Activated T-cell treated with anti-CD3 and anti-CD28 coated beads, Interleukin-2, amount 50 U/mL, for 72 hours (primary cell): ENCODE measurements around the gene ZNF530. TPM values are rescaled to one million over a fixed set of nuclear protein-coding genes. Genes with fewer than 3 reads are reported as not detected.

ENCODE experiments used
- ATAC-seq, 2 donors: fragments of 150-1000 bp; cut with Tn5 transposase; replicated peaks in 1 of 2; 2 replicates each; pipeline ENCODE4 v1.10.0; 2021; ENCODE audit warnings: moderate library complexity in 2 of 2, mild to moderate bottlenecking in 1 of 2
- DNase-seq, 2 donors: peaks; one replicate each; pipeline ENCODE4 v3.0.0; 2021 to 2022; ENCODE audit warnings: mixed read lengths in 1 of 2
- H3K27ac Mint-ChIP-seq: one replicate; pipeline ENCODE4 v1.8.0; 2022; ENCODE audit warnings: mild to moderate bottlenecking, moderate library complexity, mixed read lengths
- H3K27me3 Mint-ChIP-seq: one replicate; pipeline ENCODE4 v1.8.0; 2022; ENCODE audit warnings: low read depth, mixed read lengths
- H3K36me3 Mint-ChIP-seq, 2 donors: one replicate each; pipeline ENCODE4 v1.8.0; 2022; ENCODE audit warnings: mixed read lengths in 2 of 2, mild to moderate bottlenecking in 1 of 2; ENCODE audit not compliant: insufficient read depth in 2 of 2
- H3K4me1 Mint-ChIP-seq: one replicate; pipeline ENCODE4 v1.8.0; 2022; ENCODE audit warnings: low read depth, mixed read lengths
- H3K4me3 Mint-ChIP-seq, 2 donors: one replicate each; pipeline ENCODE4 v1.8.0; 2022; ENCODE audit warnings: mild to moderate bottlenecking in 2 of 2, mixed read lengths in 2 of 2, moderate library complexity in 2 of 2
- H3K9me3 Mint-ChIP-seq, 2 donors: one replicate each; pipeline ENCODE4 v1.8.0; 2022; ENCODE audit warnings: mixed read lengths in 2 of 2
- total RNA-seq, 2 donors: library from RNA; stranded (reverse); gene quantifications; one replicate each; pipeline ENCODE4 v1.2.3, GENCODE V29; 2022

The ZNF530 gene
- 1 to 10 TPM; 5.6 to 7.9 TPM for total RNA-seq

GRCh38 chr19:57599761-57600383, at the start of gene ZNF530:
Gene ZNF530 (plus strand): TSS chr19:57599885. CDS start chr19:57604346, 4,461 bp downstream.
- ATAC-seq (peak; percentile 100), DNase-seq (peak; percentile 92)
- Mint-ChIP-seq H3K9me3 (peaks cover 29 to 37% of the 10 kb centered on the region in 2 donors), H3K4me1 (peaks cover 20% of the 10 kb centered on the region), H3K36me3 (peaks cover 42 to 47% of the 10 kb centered on the region in 2 donors), H3K27me3 (no peaks in the 10 kb centered on the region), H3K4me3 (peak within 1 kb of the TSS; percentile 86 to 91), H3K27ac (no peak within 1 kb of the TSS)

DNA sequence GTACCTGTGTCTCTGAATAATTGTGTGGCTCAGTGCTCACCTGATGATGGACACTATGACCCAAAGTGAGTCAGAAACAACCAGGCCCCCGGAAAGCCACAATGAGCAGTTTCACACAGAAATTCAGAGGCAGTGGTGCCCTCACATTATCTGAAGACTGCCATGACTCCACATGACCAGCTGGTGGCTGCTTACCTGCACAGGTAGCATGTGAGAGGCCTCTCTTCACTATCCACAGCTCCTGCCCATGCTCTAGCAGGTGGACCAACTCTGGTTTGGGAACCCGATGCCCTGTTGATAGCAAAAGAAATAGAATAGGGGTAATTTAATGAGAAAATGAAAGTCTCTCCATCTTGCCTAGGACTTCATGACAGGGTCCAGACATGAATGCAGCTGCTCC, 47.3 kb upstream of the ZNF530 start:
- ATAC-seq = no peak
- Mint-ChIP-seq H3K4me1 (peaks cover under 1% of the 10 kb centered on the region), H3K27ac (no peak overlapping the region), H3K4me3 (no peak overlapping the region), H3K36me3 (peaks cover 70 to 92% of the 10 kb centered on the region in 2 donors), H3K9me3 (peaks cover 25 to 42% of the 10 kb centered on the region in 2 donors), H3K27me3 (no peaks in the 10 kb centered on the region)
- DNase-seq = no peak

GRCh38 chr19:57557659-57558058, 42.0 kb upstream of the ZNF530 start:
- Mint-ChIP-seq H3K4me3 (peak overlapping the region; percentile 97 to 98), H3K9me3 (peaks cover 21 to 28% of the 10 kb centered on the region in 2 donors), H3K27me3 (no peaks in the 10 kb centered on the region), H3K4me1 (peaks cover 29% of the 10 kb centered on the region), H3K36me3 (peaks cover 53 to 80% of the 10 kb centered on the region in 2 donors), H3K27ac (no peak overlapping the region)
- no peak for ATAC-seq
- DNase-seq = no peak

- Mint-ChIP-seq H3K4me1 (peaks cover 29% of the 10 kb centered on the region), H3K4me3 (peak overlapping the region; percentile 97 to 98), H3K27ac (peak overlapping the region; percentile 92), H3K36me3 (peaks cover 48 to 73% of the 10 kb centered on the region in 2 donors), H3K9me3 (peaks cover 23 to 25% of the 10 kb centered on the region in 2 donors), H3K27me3 (no peaks in the 10 kb centered on the region)
- ATAC-seq (no peak), DNase-seq (no peak)
Observed at GRCh38 chr19:57558525-57558924, 41.2 kb upstream of the ZNF530 start.

DNA sequence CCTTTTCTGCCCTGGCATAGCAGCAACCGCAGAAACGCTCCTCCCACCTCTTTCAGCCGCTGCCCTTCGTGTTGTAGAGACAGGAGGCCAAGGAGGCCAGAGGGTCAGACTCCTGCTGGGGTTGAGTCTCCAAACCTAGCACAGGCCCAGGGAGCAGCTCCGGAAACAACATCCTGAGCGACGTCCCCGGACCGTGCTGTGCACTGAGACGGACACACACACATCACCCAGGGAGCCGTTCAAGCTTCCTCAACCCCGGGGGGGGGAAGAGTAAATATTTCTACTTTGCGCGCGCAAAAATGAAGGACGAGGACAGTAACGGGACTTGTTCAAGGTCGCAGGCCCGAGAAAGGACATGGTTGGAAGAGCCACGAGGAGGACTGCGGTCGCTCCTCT, 40.7 kb upstream of the ZNF530 start:
- Mint-ChIP-seq H3K36me3 (peaks cover 48 to 72% of the 10 kb centered on the region in 2 donors), H3K27ac (peak overlapping the region; percentile 92), H3K9me3 (peaks cover 23 to 26% of the 10 kb centered on the region in 2 donors), H3K4me1 (peaks cover 29% of the 10 kb centered on the region), H3K4me3 (peak overlapping the region; percentile 97 to 98), H3K27me3 (no peaks in the 10 kb centered on the region)
- ATAC-seq = peak; percentile 43 to 53
- peak; percentile 10 to 27 for DNase-seq

GRCh38 chr19:57559404-57560025, 40.2 kb upstream of the ZNF530 start, which contains the start of gene ZNF550:
Gene ZNF550 (minus strand): TSS chr19:57559863. CDS start chr19:57559682, 181 bp downstream.
- Mint-ChIP-seq H3K9me3 (peaks cover 21 to 25% of the 10 kb centered on the region in 2 donors), H3K36me3 (peaks cover 45 to 67% of the 10 kb centered on the region in 2 donors), H3K27ac (peak within 1 kb of the TSS; percentile 92), H3K27me3 (no peaks in the 10 kb centered on the region), H3K4me3 (peak within 1 kb of the TSS; percentile 97 to 98), H3K4me1 (peaks cover 29% of the 10 kb centered on the region)
- ATAC-seq (peak; percentile 99 to 100), DNase-seq (peak; percentile 89)

DNA sequence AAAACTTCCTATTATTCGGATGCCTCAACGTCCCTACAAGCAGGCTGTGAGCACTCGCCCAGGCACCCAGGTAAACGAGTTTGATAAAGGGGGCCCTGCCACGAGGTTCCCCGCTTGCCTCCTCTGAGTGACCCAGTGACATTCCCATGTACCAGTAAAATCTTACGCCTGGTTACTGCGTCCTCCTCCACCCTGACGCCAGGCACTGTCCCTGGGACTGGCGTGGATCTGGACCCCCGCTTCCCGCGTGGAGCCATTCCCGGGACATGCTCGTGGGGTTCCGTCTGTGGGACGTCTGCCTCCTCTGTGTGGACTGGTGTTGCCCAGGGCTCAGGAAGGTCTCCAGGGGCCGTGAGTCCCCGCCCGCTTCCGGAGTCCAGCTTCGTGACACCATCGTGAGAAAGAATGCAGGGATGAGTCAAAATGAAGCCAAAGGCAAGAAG, 39.6 kb upstream of the ZNF530 start:
- peaks cover 40 to 65% of the 10 kb centered on the region in 2 donors for H3K36me3 Mint-ChIP-seq
- H3K9me3 Mint-ChIP-seq = peaks cover 21 to 25% of the 10 kb centered on the region in 2 donors
- ATAC-seq = peak in 1 of 2 donors; percentile 12
- DNase-seq = no peak
- H3K27me3 Mint-ChIP-seq = no peaks in the 10 kb centered on the region
- H3K4me3 Mint-ChIP-seq = peak overlapping the region; percentile 97 to 98
- peaks cover 29% of the 10 kb centered on the region for H3K4me1 Mint-ChIP-seq
- H3K27ac Mint-ChIP-seq = peak overlapping the region; percentile 75

- DNase-seq (no peak), ATAC-seq (no peak)
- peaks cover 40 to 59% of the 10 kb centered on the region in 2 donors for H3K36me3 Mint-ChIP-seq
- H3K27me3 Mint-ChIP-seq = no peaks in the 10 kb centered on the region
- H3K4me3 Mint-ChIP-seq = no peak overlapping the region
- H3K27ac Mint-ChIP-seq = no peak overlapping the region
- H3K9me3 Mint-ChIP-seq = peaks cover 27 to 43% of the 10 kb centered on the region in 2 donors
- peaks cover 18% of the 10 kb centered on the region for H3K4me1 Mint-ChIP-seq
Observed at GRCh38 chr19:57563547-57563946, 36.1 kb upstream of the ZNF530 start.

- Mint-ChIP-seq H3K4me1 (no peaks in the 10 kb centered on the region), H3K27me3 (no peaks in the 10 kb centered on the region), H3K4me3 (no peak overlapping the region), H3K27ac (no peak overlapping the region), H3K36me3 (peaks cover 33 to 44% of the 10 kb centered on the region in 2 donors), H3K9me3 (peaks cover 29 to 44% of the 10 kb centered on the region in 2 donors)
- ATAC-seq = no peak
- DNase-seq = no peak
Observed at GRCh38 chr19:57566396-57567265, 33.1 kb upstream of the ZNF530 start.

DNA sequence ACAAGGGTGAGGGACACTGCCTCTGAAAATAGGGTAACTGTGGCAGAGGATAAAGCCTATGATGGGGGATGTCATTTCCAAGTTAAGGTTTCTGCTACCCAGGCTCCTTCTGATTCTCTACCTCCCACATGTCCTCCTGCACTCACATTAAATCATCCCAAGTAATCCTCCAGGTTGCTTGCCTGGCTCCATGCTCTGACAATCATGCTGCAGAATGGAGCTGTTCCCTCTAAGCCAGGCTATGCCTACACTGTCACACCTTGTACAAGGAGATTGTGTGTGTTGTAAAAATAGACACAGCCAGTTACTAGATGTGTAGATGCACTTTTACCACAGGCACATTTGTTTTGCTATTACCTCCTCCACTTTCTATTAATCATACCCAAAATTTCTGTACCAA, 29.0 kb upstream of the ZNF530 start:
- no peaks in the 10 kb centered on the region for H3K4me1 Mint-ChIP-seq
- H3K27ac Mint-ChIP-seq = no peak overlapping the region
- peaks cover 55 to 62% of the 10 kb centered on the region in 2 donors for H3K36me3 Mint-ChIP-seq
- peaks cover 21 to 48% of the 10 kb centered on the region in 2 donors for H3K9me3 Mint-ChIP-seq
- DNase-seq = no peak
- ATAC-seq = no peak
- no peaks in the 10 kb centered on the region for H3K27me3 Mint-ChIP-seq
- no peak overlapping the region for H3K4me3 Mint-ChIP-seq

GRCh38 chr19:57572415-57572947, 27.2 kb upstream of the ZNF530 start:
- Mint-ChIP-seq H3K9me3 (peaks cover 28 to 52% of the 10 kb centered on the region in 2 donors), H3K36me3 (peaks cover 65 to 70% of the 10 kb centered on the region in 2 donors), H3K27ac (no peak overlapping the region), H3K4me3 (no peak overlapping the region), H3K27me3 (no peaks in the 10 kb centered on the region), H3K4me1 (peaks cover 8% of the 10 kb centered on the region)
- DNase-seq = no peak
- ATAC-seq = no peak

GRCh38 chr19:57576661-57577060, 23.0 kb upstream of the ZNF530 start:
- ATAC-seq = no peak
- no peaks in the 10 kb centered on the region for H3K27me3 Mint-ChIP-seq
- peaks cover 28 to 42% of the 10 kb centered on the region in 2 donors for H3K9me3 Mint-ChIP-seq
- H3K36me3 Mint-ChIP-seq = peaks cover 63 to 75% of the 10 kb centered on the region in 2 donors
- no peak for DNase-seq
- no peak overlapping the region for H3K27ac Mint-ChIP-seq
- peaks cover 20% of the 10 kb centered on the region for H3K4me1 Mint-ChIP-seq
- no peak overlapping the region for H3K4me3 Mint-ChIP-seq
